HEK293 (cell line): ENCODE results near the gene IL1R1.

Source experiments
- CTCF ChIA-PET: fragments of 350-600 bp; formaldehyde crosslinking; extraction: SDS; loops from one replicate; lab custom pipeline; 2021; ENCODE audit warnings: antibody characterized with exemption; lab: Yijun Ruan, JAX
- POLR2A ChIA-PET: fragments of 300-600 bp; formaldehyde crosslinking; extraction: SDS; loops from one replicate; lab custom pipeline; 2020; ENCODE audit warnings: antibody characterized with exemption, inconsistent platforms; lab: Yijun Ruan, JAX
- H3K27ac ChIP-seq: fragments of 200-500 bp; sonication (Bioruptor generic); 2 replicates; pipeline ENCODE4 v1.5.1; 2014; ENCODE audit warnings: low read depth, low read length, control low read depth, inconsistent platforms; ENCODE audit errors: extremely low read depth
- H3K36me3 ChIP-seq, 2 experiments: fragments of 200-500 bp in 1 of 2; sonication (Bioruptor generic) in 1 of 2; 1 replicate in 1 of 2; 2 replicates in 1 of 2; pipeline ENCODE4 v1.5.1; 2014 to 2017; ENCODE audit warnings: inconsistent platforms in 2 of 2, low read length in 2 of 2; ENCODE audit not compliant: control insufficient read depth in 2 of 2, insufficient read depth in 1 of 2
- H3K4me1 ChIP-seq: fragments of 200-500 bp; sonication (Bioruptor generic); 2 replicates; pipeline ENCODE4 v1.5.1; 2014; ENCODE audit warnings: mild to moderate bottlenecking, low read length, inconsistent platforms; ENCODE audit not compliant: control insufficient read depth, insufficient read depth
- H3K4me3 ChIP-seq: 2 replicates; pipeline ENCODE4 v1.5.1; 2011; ENCODE audit warnings: low read depth, mild to moderate bottlenecking, control low read depth, low read length, moderate library complexity
- H3K9me3 ChIP-seq: fragments of 200-500 bp; sonication (Bioruptor generic); 2 replicates; pipeline ENCODE4 v1.5.1; 2014; ENCODE audit warnings: low read depth, low read length, inconsistent platforms; ENCODE audit not compliant: control insufficient read depth, insufficient read depth
- IKZF3 ChIP-seq: fragments of 450-650 bp; IDR thresholded peaks from 2 replicates; pipeline ENCODE4 v1.5.0; 2018; ENCODE audit warnings: missing biosample characterization, mild to moderate bottlenecking, missing genetic modification characterization, moderate library complexity
- KLF1 ChIP-seq: fragments of 450-650 bp; formaldehyde crosslinking; IDR thresholded peaks from 2 replicates; pipeline ENCODE4 v1.5.1; 2016; ENCODE audit warnings: missing biosample characterization, missing genetic modification characterization
- KLF8 ChIP-seq: fragments of 450-650 bp; formaldehyde crosslinking; IDR thresholded peaks from 2 replicates; pipeline ENCODE4 v1.5.1; 2016; ENCODE audit warnings: missing biosample characterization, missing genetic modification characterization
- MZF1 ChIP-seq: fragments of 450-650 bp; formaldehyde crosslinking; IDR thresholded peaks from 2 replicates; pipeline ENCODE4 v1.5.1; 2017; ENCODE audit warnings: missing biosample characterization, missing genetic modification characterization, borderline replicate concordance
- PRDM4 ChIP-seq: fragments of 450-650 bp; formaldehyde crosslinking; IDR thresholded peaks from 2 replicates; pipeline ENCODE4 v1.5.1; 2017; ENCODE audit warnings: missing biosample characterization, missing genetic modification characterization
- REPIN1 ChIP-seq: fragments of 450-650 bp; formaldehyde crosslinking; IDR thresholded peaks from 2 replicates; pipeline ENCODE4 v1.5.1; 2017; ENCODE audit warnings: missing biosample characterization, missing genetic modification characterization, low read depth
- SETDB1 ChIP-seq: IDR thresholded peaks from one replicate; pipeline ENCODE4 v1.6.1; 2017; ENCODE audit warnings: mild to moderate bottlenecking, low read length, moderate library complexity, mixed read lengths; ENCODE audit not compliant: insufficient read length
- ZBTB1 ChIP-seq: fragments of 450-650 bp; formaldehyde crosslinking; IDR thresholded peaks from 2 replicates; pipeline ENCODE4 v1.5.1; 2016; ENCODE audit warnings: missing biosample characterization, missing genetic modification characterization
- ZBTB20 ChIP-seq: fragments of 450-650 bp; formaldehyde crosslinking; IDR thresholded peaks from 2 replicates; pipeline ENCODE4 v1.5.1; 2016; ENCODE audit warnings: missing biosample characterization, missing genetic modification characterization
- ZBTB21 ChIP-seq: fragments of 450-650 bp; formaldehyde crosslinking; IDR thresholded peaks from 2 replicates; pipeline ENCODE4 v1.5.1; 2017; ENCODE audit warnings: missing biosample characterization, missing genetic modification characterization
- ZNF157 ChIP-seq: fragments of 450-650 bp; formaldehyde crosslinking; IDR thresholded peaks from 2 replicates; pipeline ENCODE4 v1.5.1; 2016; ENCODE audit warnings: missing biosample characterization, missing genetic modification characterization
- ZNF248 ChIP-seq: fragments of 450-650 bp; formaldehyde crosslinking; IDR thresholded peaks from 2 replicates; pipeline ENCODE4 v1.5.1; 2017; ENCODE audit warnings: missing biosample characterization, missing genetic modification characterization
- ZNF362 ChIP-seq: fragments of 450-650 bp; formaldehyde crosslinking; IDR thresholded peaks from 2 replicates; pipeline ENCODE4 v1.5.1; 2016; ENCODE audit warnings: missing biosample characterization, missing genetic modification characterization
- ZNF416 ChIP-seq: fragments of 450-650 bp; formaldehyde crosslinking; IDR thresholded peaks from 2 replicates; pipeline ENCODE4 v1.5.1; 2016; ENCODE audit warnings: missing biosample characterization, missing genetic modification characterization
- ZNF518A ChIP-seq: fragments of 450-650 bp; formaldehyde crosslinking; conservative IDR thresholded peaks from 2 replicates; pipeline ENCODE4 v1.5.1; 2016; ENCODE audit warnings: low read depth, missing biosample characterization, missing genetic modification characterization
- ZNF548 ChIP-seq: fragments of 450-650 bp; formaldehyde crosslinking; IDR thresholded peaks from 2 replicates; pipeline ENCODE4 v1.5.1; 2016; ENCODE audit warnings: missing biosample characterization, missing genetic modification characterization
- ZNF560 ChIP-seq: fragments of 450-650 bp; formaldehyde crosslinking; IDR thresholded peaks from 2 replicates; pipeline ENCODE4 v1.5.1; 2017; ENCODE audit warnings: missing biosample characterization, missing genetic modification characterization, borderline replicate concordance
- ZNF600 ChIP-seq: fragments of 450-650 bp; formaldehyde crosslinking; IDR thresholded peaks from 2 replicates; pipeline ENCODE4 v1.5.1; 2016; ENCODE audit warnings: missing biosample characterization, missing genetic modification characterization
- ZNF623 ChIP-seq: fragments of 450-650 bp; formaldehyde crosslinking; IDR thresholded peaks from 2 replicates; pipeline ENCODE4 v1.5.1; 2016; ENCODE audit warnings: missing biosample characterization, missing genetic modification characterization
- TF ChIP-seq, protein P1 (sequence below): fragments of 450-650 bp; formaldehyde crosslinking; IDR thresholded peaks from 2 replicates; pipeline ENCODE4 v1.5.1; 2016; ENCODE audit warnings: missing biosample characterization, missing genetic modification characterization, low read depth
- TF ChIP-seq, protein P2 (sequence below): fragments of 450-650 bp; formaldehyde crosslinking; IDR thresholded peaks from 2 replicates; pipeline ENCODE4 v1.5.1; 2016; ENCODE audit warnings: missing biosample characterization, missing genetic modification characterization

Gene IL1R1

GRCh38 chr2:102096103-102096502, 46.4 kb upstream of the IL1R1 start:
- Histone ChIP-seq H3K9me3 (no peaks in the 10 kb centered on the region), H3K27ac (no peak overlapping the region), H3K36me3 (no peaks in the 10 kb centered on the region), H3K4me3 (no peak overlapping the region), H3K4me1 (no peaks in the 10 kb centered on the region)
- ChIA-PET CTCF (interaction anchor here (0.6 kb wide), 2 partner anchors 12 to 25 kb away, joined by 3 read pairs; no protein-coding TSS in a partner anchor), POLR2A (no interaction called here)
- no peak for TF ChIP-seq ZNF560 (tag by site-specific recombination)
- no peak for TF ChIP-seq ZBTB1 (tag by site-specific recombination)
- TF ChIP-seq ZNF157: no peak
- no peak for TF ChIP-seq ZBTB20 (tag by site-specific recombination)
- TF ChIP-seq ZNF248: no peak
- TF ChIP-seq ZNF623 (tag by site-specific recombination): no peak
- TF ChIP-seq PRDM4: no peak
- TF ChIP-seq ZNF600 (tag by site-specific recombination): no peak
- no peak for TF ChIP-seq ZNF416
- no peak for TF ChIP-seq ZNF548 (tag by site-specific recombination)

DNA sequence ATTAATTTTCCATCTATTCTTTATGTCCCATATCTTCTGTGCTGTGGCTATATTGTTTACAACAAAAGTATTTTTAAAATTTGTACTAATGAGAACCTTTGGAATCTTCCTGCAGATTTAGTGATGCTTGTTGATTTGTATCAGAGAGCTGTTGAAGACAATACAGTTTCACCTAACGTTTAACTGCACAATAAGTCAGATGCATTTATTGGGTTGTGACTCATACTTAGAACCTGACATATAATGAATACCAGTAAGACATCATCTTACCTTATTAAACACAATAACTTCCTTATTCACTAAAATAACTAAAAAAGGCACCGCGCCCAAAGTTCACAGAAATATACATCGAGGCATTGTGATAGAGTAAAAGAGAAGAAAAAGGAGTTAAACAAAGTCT, 43.8 kb upstream of the IL1R1 start:
- POLR2A ChIA-PET: no interaction called here
- Histone ChIP-seq H3K4me3 (no peak overlapping the region), H3K4me1 (no peaks in the 10 kb centered on the region), H3K36me3 (no peaks in the 10 kb centered on the region), H3K27ac (no peak overlapping the region), H3K9me3 (no peaks in the 10 kb centered on the region)
- TF ChIP-seq KLF1: no peak
- no peak for TF ChIP-seq ZBTB21 (tag by site-specific recombination)
- TF ChIP-seq MZF1 (tag by site-specific recombination): no peak
- TF ChIP-seq, protein P1, sequence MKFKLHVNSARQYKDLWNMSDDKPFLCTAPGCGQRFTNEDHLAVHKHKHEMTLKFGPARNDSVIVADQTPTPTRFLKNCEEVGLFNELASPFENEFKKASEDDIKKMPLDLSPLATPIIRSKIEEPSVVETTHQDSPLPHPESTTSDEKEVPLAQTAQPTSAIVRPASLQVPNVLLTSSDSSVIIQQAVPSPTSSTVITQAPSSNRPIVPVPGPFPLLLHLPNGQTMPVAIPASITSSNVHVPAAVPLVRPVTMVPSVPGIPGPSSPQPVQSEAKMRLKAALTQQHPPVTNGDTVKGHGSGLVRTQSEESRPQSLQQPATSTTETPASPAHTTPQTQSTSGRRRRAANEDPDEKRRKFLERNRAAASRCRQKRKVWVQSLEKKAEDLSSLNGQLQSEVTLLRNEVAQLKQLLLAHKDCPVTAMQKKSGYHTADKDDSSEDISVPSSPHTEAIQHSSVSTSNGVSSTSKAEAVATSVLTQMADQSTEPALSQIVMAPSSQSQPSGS (tag by site-specific recombination): no peak
- CTCF ChIA-PET: no interaction called here

- no peaks in the 10 kb centered on the region for H3K4me1 ChIP-seq
- ChIA-PET POLR2A (no interaction called here), CTCF (no interaction called here)
- H3K4me3 ChIP-seq: no peak overlapping the region
- no peaks in the 10 kb centered on the region for H3K9me3 ChIP-seq
- H3K27ac ChIP-seq: no peak overlapping the region
- no peaks in the 10 kb centered on the region for H3K36me3 ChIP-seq
- no peak for TF ChIP-seq ZNF362
- no peak for TF ChIP-seq SETDB1
- TF ChIP-seq KLF8: no peak
- no peak for TF ChIP-seq ZNF518A (tag by site-specific recombination)
- TF ChIP-seq IKZF3: no peak
- TF ChIP-seq, protein P2, sequence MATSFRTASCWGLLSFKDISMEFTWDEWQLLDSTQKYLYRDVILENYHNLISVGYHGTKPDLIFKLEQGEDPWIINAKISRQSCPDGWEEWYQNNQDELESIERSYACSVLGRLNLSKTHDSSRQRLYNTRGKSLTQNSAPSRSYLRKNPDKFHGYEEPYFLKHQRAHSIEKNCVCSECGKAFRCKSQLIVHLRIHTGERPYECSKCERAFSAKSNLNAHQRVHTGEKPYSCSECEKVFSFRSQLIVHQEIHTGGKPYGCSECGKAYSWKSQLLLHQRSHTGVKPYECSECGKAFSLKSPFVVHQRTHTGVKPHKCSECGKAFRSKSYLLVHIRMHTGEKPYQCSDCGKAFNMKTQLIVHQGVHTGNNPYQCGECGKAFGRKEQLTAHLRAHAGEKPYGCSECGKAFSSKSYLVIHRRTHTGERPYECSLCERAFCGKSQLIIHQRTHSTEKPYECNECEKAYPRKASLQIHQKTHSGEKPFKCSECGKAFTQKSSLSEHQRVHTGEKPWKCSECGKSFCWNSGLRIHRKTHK (tag by site-specific recombination): no peak
- no peak for TF ChIP-seq REPIN1
These were observed 42.8 kb upstream of the IL1R1 start for GRCh38 chr2:102099536-102100298.
